CD4-positive, alpha-beta T cell treated with Interleukin-21 for 1 hour (primary cell): ENCODE results near the gene CACNA1G.

Experiments used
- DNase-seq: peaks from one replicate; pipeline ENCODE4 v3.0.0-alpha.2; 2020

Gene CACNA1G

GRCh38 chr17:50590946-50591737 is 30.6 kb downstream of the CACNA1G start:
- DNase-seq = no peak

GRCh38 chr17:50593321-50593720 is 32.8 kb downstream of the CACNA1G start:
- DNase-seq = no peak

- DNase-seq = no peak
Measured at GRCh38 chr17:50594128-50594823, 33.8 kb downstream of the CACNA1G start.

- DNase-seq = no peak
Measured at GRCh38 chr17:50594892-50595291, 34.4 kb downstream of the CACNA1G start.

GRCh38 chr17:50596191-50597037 is 35.9 kb downstream of the CACNA1G start:
- DNase-seq = no peak

- DNase-seq = no peak
Measured at GRCh38 chr17:50598487-50598886, 38.0 kb downstream of the CACNA1G start.

GRCh38 chr17:50599606-50600005 is 39.1 kb downstream of the CACNA1G start:
- DNase-seq = no peak

GRCh38 chr17:50601823-50602375 is 41.4 kb downstream of the CACNA1G start:
- no peak for DNase-seq

- no peak for DNase-seq
Measured at GRCh38 chr17:50602836-50603235, 42.3 kb downstream of the CACNA1G start.

GRCh38 chr17:50603340-50603739 is 42.8 kb downstream of the CACNA1G start:
- DNase-seq = no peak

- no peak for DNase-seq
Measured at GRCh38 chr17:50604513-50604912, 44.0 kb downstream of the CACNA1G start.

- DNase-seq = no peak
Measured at GRCh38 chr17:50605429-50605828, 44.9 kb downstream of the CACNA1G start.

GRCh38 chr17:50607522-50608175 is 47.1 kb downstream of the CACNA1G start:
- DNase-seq = no peak

- DNase-seq = no peak
Measured at GRCh38 chr17:50608700-50609379, 48.3 kb downstream of the CACNA1G start.

- no peak for DNase-seq
Measured at GRCh38 chr17:50609380-50610074, 49.0 kb downstream of the CACNA1G start.

- no peak for DNase-seq
Measured at GRCh38 chr17:50611634-50612033, 51.1 kb downstream of the CACNA1G start.

GRCh38 chr17:50612281-50612680 is 51.8 kb downstream of the CACNA1G start:
- DNase-seq = no peak

- no peak for DNase-seq
Measured at GRCh38 chr17:50613007-50613992, 52.8 kb downstream of the CACNA1G start.

GRCh38 chr17:50614471-50615051 is 54.0 kb downstream of the CACNA1G start:
- no peak for DNase-seq

- no peak for DNase-seq
Measured at GRCh38 chr17:50615828-50616227, 55.3 kb downstream of the CACNA1G start.
